HG03095 (cell line): ENCODE data around the gene FEM1A.
A peak's percentile ranks its signal among the peaks of the same experiment; 100 is the strongest.
"Not testable (repeated sequence)": the region's sequence is repeated elsewhere in the genome, so short reads cannot be mapped to it uniquely, and the experiment has no call there.

ENCODE experiments used
- ATAC-seq: cut with Tn5 transposase; IDR thresholded peaks from one replicate; pipeline ENCODE4 v1.9.1; 2021; ENCODE audit warnings: moderate library complexity; ENCODE audit not compliant: unreplicated experiment

FEM1A gene

DNA sequence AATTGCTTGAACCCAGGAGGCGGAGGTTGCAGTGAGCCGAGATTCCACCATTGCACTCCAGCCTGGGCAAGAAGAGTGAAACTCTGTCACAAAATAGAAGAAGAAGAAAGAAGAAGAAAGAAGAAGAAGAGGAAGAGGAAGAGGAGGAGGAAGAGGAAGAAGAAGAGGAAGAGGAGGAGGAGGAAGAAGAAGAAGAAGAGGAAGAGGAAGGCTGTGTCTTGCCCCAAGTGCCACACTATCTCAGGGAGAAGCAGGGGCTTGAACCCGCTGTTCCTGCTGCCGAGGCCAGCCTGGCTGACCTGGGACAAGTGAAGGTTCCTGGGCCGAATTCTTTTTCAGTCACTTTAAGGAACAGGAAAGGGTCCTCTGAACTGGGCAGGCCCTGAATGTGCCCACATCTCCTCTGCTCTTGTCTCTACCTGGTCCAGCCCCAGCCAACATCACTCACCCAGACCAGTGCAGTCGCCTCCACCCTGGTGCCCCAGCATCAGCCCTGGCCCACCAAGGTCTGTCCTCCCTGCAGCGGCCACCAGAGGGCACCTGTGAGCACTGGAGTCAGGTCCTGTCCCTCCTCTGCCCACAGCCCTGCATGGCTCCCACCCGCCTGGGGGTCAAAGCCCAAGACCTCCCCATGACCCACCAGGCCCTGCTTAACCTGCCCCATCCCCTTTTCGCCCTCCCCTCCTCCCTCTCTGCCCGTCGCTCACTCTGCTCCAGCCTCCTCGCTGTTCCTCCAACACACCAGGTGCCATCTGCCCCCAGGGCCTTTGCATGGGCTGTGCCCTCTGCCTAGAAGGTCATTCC lies 20.0 kb downstream of the FEM1A start:
- no peak for ATAC-seq

GRCh38 chr19:4814625-4815425 lies 23.3 kb downstream of the FEM1A start:
- ATAC-seq: no peak

DNA sequence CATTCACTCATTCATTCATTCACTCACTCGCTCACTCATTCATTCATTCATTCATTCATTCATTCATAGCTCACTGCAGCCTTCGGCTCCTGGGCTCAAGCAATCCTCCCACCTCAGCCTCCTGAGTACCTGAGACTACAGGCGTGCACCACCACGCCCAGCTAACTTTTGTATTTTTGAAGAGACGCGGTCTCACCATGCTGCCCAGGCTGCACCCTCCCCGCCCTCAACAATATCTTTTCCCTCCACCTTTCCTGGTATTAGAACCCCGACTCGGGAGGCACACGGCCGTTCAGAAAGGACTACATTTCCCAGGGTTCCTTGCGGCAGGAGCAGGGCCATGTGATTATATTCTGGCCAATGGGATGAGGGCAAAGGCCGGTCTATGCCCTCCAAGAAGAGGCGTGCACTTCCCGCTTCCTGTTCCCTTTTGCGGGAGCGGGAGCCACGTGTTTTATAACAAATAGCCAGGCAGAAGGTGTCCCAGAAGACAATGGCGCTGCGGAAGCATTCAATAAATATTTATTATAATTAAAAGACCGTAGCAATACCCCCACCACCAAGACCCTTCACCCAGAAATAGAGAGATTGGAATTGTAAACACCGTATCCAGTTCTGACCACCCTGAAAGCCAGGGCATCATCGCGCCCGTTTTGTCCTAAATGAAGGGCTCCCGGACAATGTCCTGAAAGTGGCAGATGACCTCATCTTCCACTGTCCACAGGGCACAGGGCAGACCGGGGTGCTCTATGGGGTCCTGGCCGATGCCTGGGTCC lies 24.1 kb downstream of the FEM1A start:
- no peak for ATAC-seq

- no peak for ATAC-seq
These were observed 24.8 kb downstream of the FEM1A start for GRCh38 chr19:4816202-4816949.

DNA sequence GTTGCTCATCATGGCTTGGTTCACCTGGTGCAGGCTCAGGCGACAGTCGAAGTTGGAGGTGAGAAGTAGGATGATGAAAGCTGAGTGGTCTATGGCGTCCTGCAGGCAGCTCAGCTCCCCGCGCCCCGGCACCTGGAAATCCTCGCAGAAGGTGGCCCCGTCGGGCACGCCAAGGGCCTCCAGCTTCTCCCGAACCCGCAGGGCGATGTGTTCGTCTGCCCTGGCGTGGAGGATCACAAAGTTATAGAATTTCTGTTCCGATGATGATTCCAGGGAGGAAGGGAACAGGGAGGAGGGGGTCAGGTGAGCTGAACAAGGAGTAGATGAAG lies 25.4 kb downstream of the FEM1A start:
- ATAC-seq: no peak

DNA sequence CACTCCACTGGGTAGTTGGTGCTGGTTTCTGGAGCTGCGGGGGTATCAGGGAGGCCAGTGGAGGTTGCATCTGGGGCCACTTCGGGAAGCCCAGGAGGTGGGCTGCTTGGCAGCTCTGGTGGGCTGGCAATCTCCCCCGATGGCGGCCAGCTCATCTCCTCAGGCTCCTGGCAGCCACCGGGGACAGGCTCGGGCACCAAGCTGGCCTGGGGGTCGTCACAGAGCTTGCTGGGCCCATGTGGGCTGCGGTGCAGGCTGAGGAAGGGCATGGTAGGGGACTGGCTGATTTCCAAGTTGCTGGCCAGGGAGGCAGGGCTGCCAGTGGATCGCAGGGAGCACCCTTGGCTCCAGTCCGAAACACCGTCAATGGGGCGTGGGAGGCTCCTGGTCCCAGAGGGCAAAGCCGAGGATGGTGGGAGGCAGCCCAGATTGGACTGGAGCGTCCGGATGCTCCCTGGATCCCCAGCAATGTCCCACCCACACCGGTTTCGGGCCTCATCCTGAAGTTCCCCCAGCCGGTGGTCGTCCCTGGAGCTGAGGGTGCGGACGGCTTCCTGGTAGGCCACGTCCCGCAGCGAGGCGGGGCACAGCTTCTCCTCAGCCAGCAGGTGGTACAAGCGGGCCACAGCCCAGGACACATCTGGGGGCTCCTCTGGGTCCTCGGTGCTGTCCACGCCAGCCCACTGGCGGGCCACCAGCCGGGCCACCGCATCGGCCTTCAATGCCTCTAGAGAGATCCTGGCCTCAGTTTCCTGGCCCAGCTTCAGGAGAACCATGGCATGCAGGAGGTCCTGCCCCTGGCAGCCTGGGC lies 26.1 kb downstream of the FEM1A start:
- ATAC-seq: no peak

DNA sequence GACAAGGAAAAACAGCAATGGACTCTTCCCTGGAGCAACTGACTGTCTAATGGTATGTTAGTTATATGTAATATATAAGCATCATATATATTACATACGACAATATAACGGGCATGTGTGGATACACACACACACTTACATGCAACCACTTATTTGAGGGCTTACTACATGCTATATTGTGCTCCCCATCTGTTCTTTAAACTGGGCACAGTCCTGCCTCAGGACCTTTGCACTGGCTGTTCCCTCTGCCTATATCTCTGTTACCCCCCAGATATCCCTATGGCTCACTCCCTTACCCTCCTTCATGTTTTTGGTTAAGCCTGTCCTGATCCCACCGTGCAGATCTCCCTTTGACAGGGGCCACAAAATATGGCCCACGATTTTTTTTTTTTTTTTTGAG lies 29.7 kb downstream of the FEM1A start:
- ATAC-seq: no peak

DNA sequence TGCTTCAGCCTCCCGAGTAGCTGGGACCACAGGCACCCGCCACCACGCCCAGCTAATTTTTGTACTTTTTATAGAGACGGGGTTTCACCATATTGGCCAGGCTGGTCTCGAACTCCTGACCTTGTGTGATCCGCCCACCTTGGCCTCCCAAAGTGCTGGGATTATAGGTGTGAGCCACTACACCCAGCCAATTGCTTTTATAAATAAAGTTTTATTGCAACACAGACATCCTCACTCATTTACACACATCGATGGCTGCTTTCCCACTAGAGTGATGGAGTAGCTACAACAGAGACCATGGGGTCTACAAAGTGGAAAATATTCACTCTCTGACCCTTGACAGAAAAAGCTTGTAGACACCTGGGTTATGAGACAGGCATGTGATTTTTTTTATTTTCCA lies 30.8 kb downstream of the FEM1A start:
- ATAC-seq: not testable (repeated sequence)

- no peak for ATAC-seq
These were observed 32.0 kb downstream of the FEM1A start for GRCh38 chr19:4823577-4823976.

DNA sequence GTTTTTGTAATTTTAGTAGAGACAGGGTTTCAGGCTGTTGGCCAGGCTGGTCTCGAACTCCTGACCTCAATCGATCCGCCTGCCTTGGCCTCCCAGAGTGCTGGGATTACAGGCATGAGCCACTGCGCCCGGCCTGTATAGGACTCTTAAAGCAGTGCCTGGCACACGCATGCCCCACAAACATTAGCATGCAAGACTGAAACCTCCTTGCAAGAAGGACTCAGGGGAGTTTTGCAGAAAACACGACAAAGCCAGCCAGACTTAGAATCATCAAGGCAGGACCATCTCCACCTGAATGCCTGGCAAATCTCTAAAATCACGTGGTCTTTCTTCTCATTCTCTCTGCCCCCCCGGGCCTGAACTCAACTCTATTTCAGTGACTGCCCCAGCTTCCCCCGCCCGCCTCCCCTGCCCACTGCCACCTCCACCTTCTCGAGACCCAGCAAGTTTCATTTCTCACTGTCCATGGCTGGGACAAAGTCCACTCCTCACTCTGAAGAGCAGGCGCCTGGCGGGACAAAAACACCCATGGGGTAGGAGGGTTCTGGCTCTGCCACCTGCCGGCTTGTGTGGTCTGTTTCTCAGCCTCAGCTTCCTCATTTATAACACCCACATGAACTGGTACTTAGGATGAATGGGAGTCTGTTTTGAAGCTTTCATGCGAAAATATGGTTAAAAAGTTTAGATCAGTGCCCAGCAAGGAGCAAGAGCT lies 37.6 kb downstream of the FEM1A start:
- ATAC-seq: no peak

DNA sequence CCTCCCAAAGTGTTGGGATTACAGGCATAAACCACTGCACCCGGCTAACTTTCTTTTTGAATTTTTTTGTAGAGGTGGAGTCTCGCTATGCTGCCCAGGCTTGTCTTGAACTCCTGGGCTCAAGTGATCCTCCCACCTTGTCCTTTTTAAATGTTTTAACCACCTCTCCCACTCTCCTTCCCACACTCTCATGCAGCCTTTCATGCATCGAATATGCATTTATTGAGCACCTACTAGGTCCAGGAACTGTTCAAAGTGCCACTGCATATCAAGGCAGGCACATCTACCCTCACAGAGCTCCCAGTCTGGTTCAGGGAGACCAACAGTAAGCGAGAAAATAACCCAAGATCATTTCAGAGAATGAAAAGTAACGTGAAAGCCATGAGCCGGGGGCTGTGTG lies 38.8 kb downstream of the FEM1A start:
- ATAC-seq: no peak

DNA sequence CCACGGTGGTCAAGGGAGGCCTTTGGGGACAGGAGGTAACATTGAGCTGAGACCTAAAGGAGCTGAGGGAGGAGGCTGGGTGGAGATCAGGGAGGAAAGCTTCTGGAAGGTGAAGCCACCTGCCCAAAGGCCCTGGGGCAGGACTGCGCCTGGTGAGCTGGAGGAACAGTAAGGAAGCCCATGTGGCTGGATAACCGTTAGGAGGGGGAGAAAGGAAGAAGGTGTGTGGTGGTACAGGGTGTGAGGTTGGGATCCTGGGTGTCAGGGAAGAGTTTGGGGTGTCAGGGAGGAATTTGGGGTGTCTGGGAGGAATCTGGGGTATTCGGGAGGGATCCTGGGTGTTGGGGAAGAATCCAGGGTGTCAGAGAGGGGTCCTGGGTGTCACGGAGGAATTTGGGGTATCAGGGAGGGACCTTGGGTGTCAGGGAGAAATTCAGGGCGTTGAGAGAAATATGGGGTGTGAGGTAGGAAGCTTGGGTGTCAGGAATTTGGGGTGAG lies 39.3 kb downstream of the FEM1A start:
- ATAC-seq: no peak

- peak; percentile 60 for ATAC-seq
These were observed 39.9 kb downstream of the FEM1A start, which contains the start of gene TICAM1 for GRCh38 chr19:4831304-4831978. Gene TICAM1, minus strand, starts transcription at chr19:4831712. Its CDS starts 13,335 bp downstream, at chr19:4818377.

DNA sequence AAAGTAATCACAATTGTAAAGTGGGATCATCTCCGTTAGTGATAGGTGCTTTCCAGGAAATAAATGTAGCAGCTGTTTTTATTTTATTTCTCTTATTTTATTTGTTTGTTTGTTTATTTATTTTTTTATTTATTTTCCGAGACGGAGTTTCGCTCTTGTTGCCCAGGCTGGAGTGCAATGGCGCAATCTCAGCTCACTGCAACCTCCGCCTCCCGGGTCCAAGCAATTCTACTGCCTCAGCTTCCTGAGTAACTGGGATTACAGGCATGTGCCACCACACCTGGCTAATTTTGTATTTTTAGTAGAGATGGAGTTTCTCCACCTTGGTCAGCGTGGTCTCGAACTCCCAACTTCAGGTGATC lies 40.4 kb downstream of the FEM1A start:
- not testable (repeated sequence) for ATAC-seq

GRCh38 chr19:4832776-4833175 lies 41.2 kb downstream of the FEM1A start:
- no peak for ATAC-seq

DNA sequence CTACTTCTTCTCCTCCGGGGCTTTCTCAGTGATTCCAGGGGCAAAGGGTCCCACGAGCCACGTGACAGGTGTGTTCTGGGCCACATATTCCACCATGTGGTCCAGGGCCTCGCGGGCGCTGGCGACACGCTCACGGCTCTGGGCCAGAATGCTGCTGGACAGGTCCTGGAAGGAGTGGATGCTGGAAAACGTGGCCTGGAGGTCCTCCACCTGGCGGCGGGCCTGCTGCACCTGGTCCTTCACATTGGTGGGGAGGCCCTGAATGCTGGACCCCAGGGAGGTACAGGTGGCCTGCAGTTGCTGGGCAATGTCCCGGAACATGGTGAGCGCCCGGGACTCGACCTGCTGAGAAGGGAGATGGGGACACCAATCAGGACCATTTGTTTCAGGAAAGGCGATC lies 47.7 kb downstream of the FEM1A start:
- no peak for ATAC-seq

DNA sequence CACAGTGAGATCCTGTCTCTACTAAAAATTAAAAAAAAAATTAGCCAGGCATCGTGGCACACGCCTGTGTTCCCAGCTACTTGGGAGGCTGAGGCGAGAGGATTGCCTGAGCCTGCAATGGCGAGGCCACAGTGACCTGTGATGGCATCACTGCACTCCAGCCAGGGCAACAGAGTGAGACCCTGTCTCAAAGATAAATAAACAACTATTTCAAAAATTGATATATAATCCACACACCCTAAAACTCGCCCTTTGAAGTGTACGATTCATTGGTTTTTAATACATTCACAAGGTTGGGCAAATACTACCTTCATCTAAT lies 52.1 kb downstream of the FEM1A start:
- ATAC-seq: no peak

DNA sequence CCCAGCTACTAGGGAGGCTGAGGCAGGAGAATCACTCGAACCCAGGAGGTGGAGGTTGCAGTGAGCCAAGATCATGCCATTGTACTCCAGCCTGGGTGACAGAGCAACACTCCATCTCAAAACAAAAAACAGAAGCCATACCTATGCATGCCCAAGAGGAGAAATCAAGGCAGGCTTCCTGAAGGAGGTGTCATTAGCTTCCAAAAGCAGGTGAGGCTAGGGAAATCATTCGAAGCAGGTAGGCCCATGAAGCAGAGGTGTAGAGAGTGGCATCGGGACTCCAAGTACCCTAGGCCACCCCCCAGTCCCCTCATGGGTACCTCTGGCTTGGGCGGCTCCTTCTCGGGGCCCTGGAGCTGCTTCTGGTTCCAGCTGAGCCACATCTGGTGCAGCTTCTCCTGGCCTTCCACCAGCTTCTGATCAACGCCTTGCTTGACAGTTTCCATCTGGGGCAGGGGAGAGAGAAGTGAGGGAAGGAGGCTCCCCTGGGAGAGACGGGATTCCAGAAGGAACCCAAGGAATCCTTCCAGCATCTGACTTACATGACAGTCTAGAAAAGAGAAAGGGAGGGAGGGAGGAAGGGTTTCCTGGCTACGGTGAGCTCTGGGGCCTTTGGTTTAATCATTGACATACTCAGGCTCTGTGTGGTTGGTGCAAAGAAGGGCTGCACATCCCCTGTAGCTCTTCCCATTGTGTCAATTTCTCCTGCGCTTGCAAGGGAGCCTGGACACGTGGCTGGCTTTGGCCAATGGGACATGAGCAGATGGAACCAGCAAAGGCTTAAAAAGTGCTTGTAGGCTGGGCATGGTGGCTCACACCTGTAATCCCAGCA lies 53.0 kb downstream of the FEM1A start:
- ATAC-seq: no peak
